Jurkat, Clone E6-1 (cell line): ENCODE results near the gene DISC1.
"Not testable (repeated sequence)": the region's sequence is repeated elsewhere in the genome, so short reads cannot be mapped to it uniquely, and the experiment has no call there.

Experiments used
- DNase-seq: peaks from one replicate; pipeline ENCODE4 v3.0.0-alpha.2; 2011; ENCODE audit warnings: low read depth, low spot score
- H3K4me3 ChIP-seq: 2 replicates; pipeline ENCODE4 v1.5.1; 2011; ENCODE audit warnings: mild to moderate bottlenecking, low read length, control low read depth, moderate library complexity

DISC1 gene

GRCh38 chr1:231952154-231952553, 325.6 kb downstream of the DISC1 start:
- H3K4me3 ChIP-seq: no peak overlapping the region
- DNase-seq: no peak

GRCh38 chr1:231953660-231954059, 327.1 kb downstream of the DISC1 start:
- DNase-seq: no peak

GRCh38 chr1:231954751-231955150, 328.2 kb downstream of the DISC1 start:
- H3K4me3 ChIP-seq: no peak overlapping the region
- DNase-seq: no peak

More at GRCh38 chr1:231953660-231954059, 327.1 kb downstream of the DISC1 start:
- no peak overlapping the region for H3K4me3 ChIP-seq

GRCh38 chr1:231957359-231957758, 330.8 kb downstream of the DISC1 start:
- DNase-seq: no peak
- H3K4me3 ChIP-seq: no peak overlapping the region

- no peak for DNase-seq
- H3K4me3 ChIP-seq: no peak overlapping the region
Observed at GRCh38 chr1:231958448-231958847, 331.9 kb downstream of the DISC1 start.

- no peak overlapping the region for H3K4me3 ChIP-seq
- DNase-seq: no peak
Observed at GRCh38 chr1:231959225-231959884, 332.8 kb downstream of the DISC1 start.

GRCh38 chr1:231961801-231962200, 335.2 kb downstream of the DISC1 start:
- DNase-seq, H3K4me3 ChIP-seq: not testable (repeated sequence)

GRCh38 chr1:231962636-231963035, 336.0 kb downstream of the DISC1 start:
- H3K4me3 ChIP-seq: no peak overlapping the region
- DNase-seq: no peak

GRCh38 chr1:231964241-231964640, 337.7 kb downstream of the DISC1 start:
- DNase-seq: no peak
- no peak overlapping the region for H3K4me3 ChIP-seq

- no peak for DNase-seq
- no peak overlapping the region for H3K4me3 ChIP-seq
Observed at GRCh38 chr1:231964961-231965360, 338.4 kb downstream of the DISC1 start.

GRCh38 chr1:231965615-231966014, 339.0 kb downstream of the DISC1 start:
- no peak overlapping the region for H3K4me3 ChIP-seq
- DNase-seq: no peak

- no peak overlapping the region for H3K4me3 ChIP-seq
- no peak for DNase-seq
Observed at GRCh38 chr1:231966983-231967382, 340.4 kb downstream of the DISC1 start.

GRCh38 chr1:231969076-231969475, 342.5 kb downstream of the DISC1 start:
- no peak overlapping the region for H3K4me3 ChIP-seq
- no peak for DNase-seq

- DNase-seq, H3K4me3 ChIP-seq: not testable (repeated sequence)
Observed at GRCh38 chr1:231969761-231970160, 343.2 kb downstream of the DISC1 start.

- H3K4me3 ChIP-seq: no peak overlapping the region
- no peak for DNase-seq
Observed at GRCh38 chr1:231970684-231971083, 344.1 kb downstream of the DISC1 start.

GRCh38 chr1:231971397-231972110, 345.0 kb downstream of the DISC1 start:
- no peak for DNase-seq
- no peak overlapping the region for H3K4me3 ChIP-seq

GRCh38 chr1:231972111-231972445, 345.5 kb downstream of the DISC1 start:
- DNase-seq: no peak
- H3K4me3 ChIP-seq: no peak overlapping the region

GRCh38 chr1:231973830-231974229, 347.2 kb downstream of the DISC1 start:
- no peak for DNase-seq

GRCh38 chr1:231976231-231976630, 349.6 kb downstream of the DISC1 start:
- DNase-seq: no peak
- no peak overlapping the region for H3K4me3 ChIP-seq

More at GRCh38 chr1:231973830-231974229, 347.2 kb downstream of the DISC1 start:
- H3K4me3 ChIP-seq: no peak overlapping the region

- no peak for DNase-seq
- H3K4me3 ChIP-seq: no peak overlapping the region
Observed at GRCh38 chr1:231981675-231982074, 355.1 kb downstream of the DISC1 start.
